A549 (cell line): ENCODE measurements around the gene POLA1.

Experiments
- CEBPB ChIP-seq, 2 experiments: fragments of >200 bp in 1 of 2; sonication (Bioruptor Twin) in 1 of 2; formaldehyde crosslinking in 1 of 2; IDR thresholded peaks; 2 replicates each; pipeline ENCODE4 v1.6.1; 2012 to 2016
- EHF ChIP-seq: fragments of 250-450 bp; sonication (Bioruptor Pico); IDR thresholded peaks from 2 replicates; pipeline ENCODE4 v1.5.0; 2020; ENCODE audit warnings: mild to moderate bottlenecking
- FOSL2 ChIP-seq, 2 experiments: fragments of 450-650 bp in 1 of 2; fragments of >200 bp in 1 of 2; sonication (Bioruptor Twin) in 1 of 2; formaldehyde crosslinking; IDR thresholded peaks; 2 replicates each; pipeline versions ENCODE4 v1.5.0 to v1.6.1; 2016 to 2020; ENCODE audit warnings: mild to moderate bottlenecking in 1 of 2, moderate library complexity in 1 of 2
- HEYL ChIP-seq: fragments of 250-450 bp; sonication (Bioruptor Pico); IDR thresholded peaks from 2 replicates; pipeline ENCODE4 v1.8.0; 2021; ENCODE audit warnings: mild to moderate bottlenecking, moderate library complexity
- HMGXB4 ChIP-seq: fragments of 250-450 bp; sonication (Bioruptor Pico); IDR thresholded peaks from 2 replicates; pipeline ENCODE4 v1.5.0; 2021; ENCODE audit warnings: mild to moderate bottlenecking, moderate library complexity, borderline replicate concordance
- MAZ ChIP-seq: fragments of 150-350 bp; IDR thresholded peaks from 2 replicates; pipeline ENCODE4 v1.6.1; 2014; ENCODE audit warnings: antibody characterized with exemption, low read depth, low read length, borderline replicate concordance
- PBX3 ChIP-seq: IDR thresholded peaks from 2 replicates; pipeline ENCODE4 v1.6.1; 2012
- POLR2A ChIP-seq: IDR thresholded peaks from 2 replicates; pipeline ENCODE4 v1.6.1; 2012; ENCODE audit warnings: mild to moderate bottlenecking, low read length
- RAD21 ChIP-seq, 2 experiments: fragments of >200 bp in 1 of 2; sonication (Bioruptor Twin) in 1 of 2; formaldehyde crosslinking in 1 of 2; IDR thresholded peaks in 1 of 2; conservative IDR thresholded peaks in 1 of 2; 2 replicates in 1 of 2; 3 replicates in 1 of 2; pipeline ENCODE4 v1.6.1; 2012 to 2018; ENCODE audit warnings: inconsistent platforms in 1 of 2
- SREBF2 ChIP-seq: fragments of 450-650 bp; IDR thresholded peaks from 2 replicates; pipeline ENCODE4 v1.6.1; 2014; ENCODE audit warnings: mild to moderate bottlenecking, moderate library complexity
- TF ChIP-seq, protein P1 (sequence below): fragments of >200 bp; sonication (Bioruptor Twin); formaldehyde crosslinking; IDR thresholded peaks from 3 replicates; pipeline ENCODE4 v1.5.1; 2016
- TF ChIP-seq, protein P2 (sequence below): fragments of 200-600 bp; sonication (generic); IDR thresholded peaks from 2 replicates; pipeline ENCODE4 v1.6.1; 2016; ENCODE audit warnings: antibody characterized with exemption, mild to moderate bottlenecking, moderate library complexity

DNA sequence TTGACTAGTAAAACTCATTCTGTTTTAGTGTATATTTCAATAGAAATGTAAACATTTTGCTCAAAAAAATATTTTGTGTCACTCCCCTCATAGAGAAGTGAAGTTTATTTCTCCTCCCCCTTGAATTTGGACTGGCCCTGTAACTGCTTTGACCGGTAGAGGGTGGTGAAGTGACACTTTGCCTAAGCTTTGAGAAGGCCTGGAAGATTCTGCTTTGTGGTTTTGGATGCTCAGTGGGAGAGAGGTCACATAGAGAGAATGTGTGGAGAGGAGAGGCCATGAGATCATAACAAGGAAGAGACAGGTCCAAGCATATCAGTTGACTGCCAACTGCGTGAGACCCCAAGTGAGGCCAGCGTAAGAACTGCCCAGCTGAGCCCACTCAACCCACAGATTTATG, 341.2 kb downstream of the POLA1 start:
- TF ChIP-seq HMGXB4 (CRISPR knock-in tag) (no peak), MAZ (no peak), POLR2A (no peak), HEYL (CRISPR knock-in tag) (no peak), SREBF2 (no peak), CEBPB (IDR thresholded peaks at IDR 0.05) (no peak), PBX3 (no peak), EHF (no peak), FOSL2 (IDR thresholded peaks at IDR 0.05) (no peak), FOSL2 (CRISPR knock-in tag; IDR thresholded peaks at IDR 0.05) (no peak), RAD21 (conservative IDR thresholded peaks at IDR 0.05 in 1 of 2, IDR thresholded peaks at IDR 0.05 in 1 of 2) (no peak)
- TF ChIP-seq, protein P1, sequence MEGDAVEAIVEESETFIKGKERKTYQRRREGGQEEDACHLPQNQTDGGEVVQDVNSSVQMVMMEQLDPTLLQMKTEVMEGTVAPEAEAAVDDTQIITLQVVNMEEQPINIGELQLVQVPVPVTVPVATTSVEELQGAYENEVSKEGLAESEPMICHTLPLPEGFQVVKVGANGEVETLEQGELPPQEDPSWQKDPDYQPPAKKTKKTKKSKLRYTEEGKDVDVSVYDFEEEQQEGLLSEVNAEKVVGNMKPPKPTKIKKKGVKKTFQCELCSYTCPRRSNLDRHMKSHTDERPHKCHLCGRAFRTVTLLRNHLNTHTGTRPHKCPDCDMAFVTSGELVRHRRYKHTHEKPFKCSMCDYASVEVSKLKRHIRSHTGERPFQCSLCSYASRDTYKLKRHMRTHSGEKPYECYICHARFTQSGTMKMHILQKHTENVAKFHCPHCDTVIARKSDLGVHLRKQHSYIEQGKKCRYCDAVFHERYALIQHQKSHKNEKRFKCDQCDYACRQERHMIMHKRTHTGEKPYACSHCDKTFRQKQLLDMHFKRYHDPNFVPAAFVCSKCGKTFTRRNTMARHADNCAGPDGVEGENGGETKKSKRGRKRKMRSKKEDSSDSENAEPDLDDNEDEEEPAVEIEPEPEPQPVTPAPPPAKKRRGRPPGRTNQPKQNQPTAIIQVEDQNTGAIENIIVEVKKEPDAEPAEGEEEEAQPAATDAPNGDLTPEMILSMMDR = no peak
- TF ChIP-seq, protein P2, sequence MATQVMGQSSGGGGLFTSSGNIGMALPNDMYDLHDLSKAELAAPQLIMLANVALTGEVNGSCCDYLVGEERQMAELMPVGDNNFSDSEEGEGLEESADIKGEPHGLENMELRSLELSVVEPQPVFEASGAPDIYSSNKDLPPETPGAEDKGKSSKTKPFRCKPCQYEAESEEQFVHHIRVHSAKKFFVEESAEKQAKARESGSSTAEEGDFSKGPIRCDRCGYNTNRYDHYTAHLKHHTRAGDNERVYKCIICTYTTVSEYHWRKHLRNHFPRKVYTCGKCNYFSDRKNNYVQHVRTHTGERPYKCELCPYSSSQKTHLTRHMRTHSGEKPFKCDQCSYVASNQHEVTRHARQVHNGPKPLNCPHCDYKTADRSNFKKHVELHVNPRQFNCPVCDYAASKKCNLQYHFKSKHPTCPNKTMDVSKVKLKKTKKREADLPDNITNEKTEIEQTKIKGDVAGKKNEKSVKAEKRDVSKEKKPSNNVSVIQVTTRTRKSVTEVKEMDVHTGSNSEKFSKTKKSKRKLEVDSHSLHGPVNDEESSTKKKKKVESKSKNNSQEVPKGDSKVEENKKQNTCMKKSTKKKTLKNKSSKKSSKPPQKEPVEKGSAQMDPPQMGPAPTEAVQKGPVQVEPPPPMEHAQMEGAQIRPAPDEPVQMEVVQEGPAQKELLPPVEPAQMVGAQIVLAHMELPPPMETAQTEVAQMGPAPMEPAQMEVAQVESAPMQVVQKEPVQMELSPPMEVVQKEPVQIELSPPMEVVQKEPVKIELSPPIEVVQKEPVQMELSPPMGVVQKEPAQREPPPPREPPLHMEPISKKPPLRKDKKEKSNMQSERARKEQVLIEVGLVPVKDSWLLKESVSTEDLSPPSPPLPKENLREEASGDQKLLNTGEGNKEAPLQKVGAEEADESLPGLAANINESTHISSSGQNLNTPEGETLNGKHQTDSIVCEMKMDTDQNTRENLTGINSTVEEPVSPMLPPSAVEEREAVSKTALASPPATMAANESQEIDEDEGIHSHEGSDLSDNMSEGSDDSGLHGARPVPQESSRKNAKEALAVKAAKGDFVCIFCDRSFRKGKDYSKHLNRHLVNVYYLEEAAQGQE = no peak
